ENCODE measurements around the gene GRID1.

Gene GRID1

GRCh38 chr10:86057708-86058107 is 308.9 kb downstream of the GRID1 start:
- H3K27ac ChIP-seq (ENCODE audit: low read length): no peak overlapping the region
- H3K79me2 ChIP-seq (ENCODE audit: low read length): no peaks in the 10 kb centered on the region
- H3K4me1 ChIP-seq (ENCODE audit: low read length): no peaks in the 10 kb centered on the region
- H3K4me3 ChIP-seq (ENCODE audit: low read length): no peak overlapping the region
- no peaks in the 10 kb centered on the region for H3K27me3 ChIP-seq (replicated peaks; ENCODE audit: insufficient read depth, low read length)
- DNase-seq: no peak
- no peaks in the 10 kb centered on the region for H3F3A ChIP-seq (ENCODE audit: insufficient read depth, low read length)
- H2AFZ ChIP-seq (ENCODE audit: low read length): no peak overlapping the region
- TF ChIP-seq EZH2phosphoT487 (IDR thresholded peaks at IDR 0.05; ENCODE audit: low read length) (no peak), EZH2 (optimal IDR thresholded peaks at IDR 0.05; ENCODE audit: low read depth, low read length) (no peak)
- TF ChIP-seq, protein P1, sequence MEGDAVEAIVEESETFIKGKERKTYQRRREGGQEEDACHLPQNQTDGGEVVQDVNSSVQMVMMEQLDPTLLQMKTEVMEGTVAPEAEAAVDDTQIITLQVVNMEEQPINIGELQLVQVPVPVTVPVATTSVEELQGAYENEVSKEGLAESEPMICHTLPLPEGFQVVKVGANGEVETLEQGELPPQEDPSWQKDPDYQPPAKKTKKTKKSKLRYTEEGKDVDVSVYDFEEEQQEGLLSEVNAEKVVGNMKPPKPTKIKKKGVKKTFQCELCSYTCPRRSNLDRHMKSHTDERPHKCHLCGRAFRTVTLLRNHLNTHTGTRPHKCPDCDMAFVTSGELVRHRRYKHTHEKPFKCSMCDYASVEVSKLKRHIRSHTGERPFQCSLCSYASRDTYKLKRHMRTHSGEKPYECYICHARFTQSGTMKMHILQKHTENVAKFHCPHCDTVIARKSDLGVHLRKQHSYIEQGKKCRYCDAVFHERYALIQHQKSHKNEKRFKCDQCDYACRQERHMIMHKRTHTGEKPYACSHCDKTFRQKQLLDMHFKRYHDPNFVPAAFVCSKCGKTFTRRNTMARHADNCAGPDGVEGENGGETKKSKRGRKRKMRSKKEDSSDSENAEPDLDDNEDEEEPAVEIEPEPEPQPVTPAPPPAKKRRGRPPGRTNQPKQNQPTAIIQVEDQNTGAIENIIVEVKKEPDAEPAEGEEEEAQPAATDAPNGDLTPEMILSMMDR (IDR thresholded peaks at IDR 0.05; ENCODE audit: low read length): no peak
- H3K4me2 ChIP-seq (ENCODE audit: low read depth, low read length): no peak overlapping the region
- no peaks in the 10 kb centered on the region for H4K20me1 ChIP-seq (ENCODE audit: insufficient read depth, low read length)
- H3K9me3 ChIP-seq (replicated peaks; ENCODE audit: insufficient read depth, low read length): no peaks in the 10 kb centered on the region
- no peaks in the 10 kb centered on the region for H3K9me2 ChIP-seq (replicated peaks; ENCODE audit: insufficient read depth, low read length)
- no peak overlapping the region for H3K9ac ChIP-seq (ENCODE audit: low read length)
- H3K36me3 ChIP-seq (replicated peaks; ENCODE audit: insufficient read depth, low read length): no peaks in the 10 kb centered on the region

DNA sequence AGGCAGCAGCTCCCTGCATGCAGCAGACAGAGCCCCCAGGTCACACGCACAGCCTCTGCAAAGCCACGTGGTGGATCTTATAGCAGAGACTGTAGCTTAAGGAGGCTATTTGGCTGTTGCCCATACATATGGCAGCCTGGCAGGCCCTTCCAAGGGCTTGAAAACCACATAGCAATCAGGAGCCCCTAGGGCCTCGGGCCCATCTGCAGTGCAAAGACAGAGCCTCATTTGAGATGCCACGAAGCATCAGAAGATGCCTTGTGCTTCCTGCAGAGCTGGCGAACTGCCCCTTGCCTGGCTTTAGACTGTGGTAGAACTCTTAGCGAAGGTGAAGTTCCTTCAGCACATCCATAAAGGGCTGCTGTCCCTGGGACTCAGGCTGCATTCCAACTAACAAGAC is 309.9 kb downstream of the GRID1 start:
- no peak overlapping the region for H2AFZ ChIP-seq (ENCODE audit: low read length)
- no peak overlapping the region for H3K4me2 ChIP-seq (ENCODE audit: low read depth, low read length)
- no peaks in the 10 kb centered on the region for H3K4me1 ChIP-seq (ENCODE audit: low read length)
- no peaks in the 10 kb centered on the region for H3K79me2 ChIP-seq (ENCODE audit: low read length)
- no peaks in the 10 kb centered on the region for H3K9me3 ChIP-seq (replicated peaks; ENCODE audit: insufficient read depth, low read length)
- H3K9ac ChIP-seq (ENCODE audit: low read length): no peak overlapping the region
- TF ChIP-seq EZH2 (optimal IDR thresholded peaks at IDR 0.05; ENCODE audit: low read depth, low read length) (no peak), EZH2phosphoT487 (IDR thresholded peaks at IDR 0.05; ENCODE audit: low read length) (no peak)
- TF ChIP-seq, protein P1 (IDR thresholded peaks at IDR 0.05; ENCODE audit: low read length): no peak
- no peak overlapping the region for H3K4me3 ChIP-seq (ENCODE audit: low read length)
- no peak overlapping the region for H3K27ac ChIP-seq (ENCODE audit: low read length)
- H3K36me3 ChIP-seq (replicated peaks; ENCODE audit: insufficient read depth, low read length): no peaks in the 10 kb centered on the region
- no peaks in the 10 kb centered on the region for H4K20me1 ChIP-seq (ENCODE audit: insufficient read depth, low read length)
- no peaks in the 10 kb centered on the region for H3K9me2 ChIP-seq (replicated peaks; ENCODE audit: insufficient read depth, low read length)
- H3K27me3 ChIP-seq (replicated peaks; ENCODE audit: insufficient read depth, low read length): no peaks in the 10 kb centered on the region
- no peaks in the 10 kb centered on the region for H3F3A ChIP-seq (ENCODE audit: insufficient read depth, low read length)
- no peak for DNase-seq

GRCh38 chr10:86055928-86056327 is 310.7 kb downstream of the GRID1 start:
- H3K9me2 ChIP-seq (replicated peaks; ENCODE audit: insufficient read depth, low read length): no peaks in the 10 kb centered on the region
- no peaks in the 10 kb centered on the region for H3F3A ChIP-seq (ENCODE audit: insufficient read depth, low read length)
- H3K79me2 ChIP-seq (ENCODE audit: low read length): no peaks in the 10 kb centered on the region
- DNase-seq: no peak
- no peaks in the 10 kb centered on the region for H3K36me3 ChIP-seq (replicated peaks; ENCODE audit: insufficient read depth, low read length)
- TF ChIP-seq EZH2 (optimal IDR thresholded peaks at IDR 0.05; ENCODE audit: low read depth, low read length): no peak
- no peak overlapping the region for H3K4me3 ChIP-seq (ENCODE audit: low read length)
- no peak overlapping the region for H2AFZ ChIP-seq (ENCODE audit: low read length)
- no peaks in the 10 kb centered on the region for H3K4me1 ChIP-seq (ENCODE audit: low read length)
- no peaks in the 10 kb centered on the region for H3K9me3 ChIP-seq (replicated peaks; ENCODE audit: insufficient read depth, low read length)
- no peak overlapping the region for H3K4me2 ChIP-seq (ENCODE audit: low read depth, low read length)
- no peak overlapping the region for H3K9ac ChIP-seq (ENCODE audit: low read length)
- H4K20me1 ChIP-seq (ENCODE audit: insufficient read depth, low read length): no peaks in the 10 kb centered on the region
- no peaks in the 10 kb centered on the region for H3K27me3 ChIP-seq (replicated peaks; ENCODE audit: insufficient read depth, low read length)
- H3K27ac ChIP-seq (ENCODE audit: low read length): no peak overlapping the region

DNA sequence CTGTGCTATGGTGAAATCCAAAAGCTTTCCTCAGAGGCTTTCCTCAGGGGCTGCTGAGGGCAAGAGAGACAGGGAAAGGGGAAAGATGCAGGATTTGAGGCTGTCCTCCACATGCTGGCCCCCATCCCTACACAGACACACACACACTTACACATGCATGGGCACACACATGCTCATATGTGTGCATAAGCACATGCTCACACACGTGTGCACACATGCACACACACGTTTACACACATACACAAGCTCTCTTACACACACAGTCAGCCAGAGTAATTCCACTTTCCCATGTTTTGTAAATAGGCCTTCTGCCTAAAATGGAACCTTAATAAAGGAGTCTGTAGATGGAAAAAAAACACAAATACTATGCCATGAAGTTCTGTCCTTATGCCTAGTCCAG is 312.9 kb downstream of the GRID1 start:
- TF ChIP-seq, protein P1 (IDR thresholded peaks at IDR 0.05; ENCODE audit: low read length): no peak
- TF ChIP-seq EZH2phosphoT487 (IDR thresholded peaks at IDR 0.05; ENCODE audit: low read length) (no peak), EZH2 (optimal IDR thresholded peaks at IDR 0.05; ENCODE audit: low read depth, low read length) (no peak)
- Histone ChIP-seq H3K9ac (ENCODE audit: low read length) (no peak overlapping the region), H4K20me1 (ENCODE audit: insufficient read depth, low read length) (no peaks in the 10 kb centered on the region), H3K27me3 (replicated peaks; ENCODE audit: insufficient read depth, low read length) (no peaks in the 10 kb centered on the region), H3K27ac (ENCODE audit: low read length) (no peak overlapping the region), H3K9me3 (replicated peaks; ENCODE audit: insufficient read depth, low read length) (no peaks in the 10 kb centered on the region), H3K36me3 (replicated peaks; ENCODE audit: insufficient read depth, low read length) (no peaks in the 10 kb centered on the region), H2AFZ (ENCODE audit: low read length) (no peak overlapping the region), H3K4me2 (ENCODE audit: low read depth, low read length) (no peak overlapping the region), H3K79me2 (ENCODE audit: low read length) (no peaks in the 10 kb centered on the region), H3K4me3 (ENCODE audit: low read length) (no peak overlapping the region), H3F3A (ENCODE audit: insufficient read depth, low read length) (no peaks in the 10 kb centered on the region), H3K9me2 (replicated peaks; ENCODE audit: insufficient read depth, low read length) (no peaks in the 10 kb centered on the region), H3K4me1 (ENCODE audit: low read length) (no peaks in the 10 kb centered on the region)
- DNase-seq: no peak
